Ramos (cell line): ENCODE data around the gene RPH3AL.
"Not testable (repeated sequence)": the region's sequence is repeated elsewhere in the genome, so short reads cannot be mapped to it uniquely, and the experiment has no call there.

Source experiments
- in situ Hi-C: fragments of 300-500 bp; cut with MboI; formaldehyde crosslinking; loops from one replicate; pipeline ENCODE4 v1.14.3; 2022; ENCODE audit warnings: low sequenced_read_pairs; ENCODE audit not compliant: unreplicated experiment

The RPH3AL gene

DNA sequence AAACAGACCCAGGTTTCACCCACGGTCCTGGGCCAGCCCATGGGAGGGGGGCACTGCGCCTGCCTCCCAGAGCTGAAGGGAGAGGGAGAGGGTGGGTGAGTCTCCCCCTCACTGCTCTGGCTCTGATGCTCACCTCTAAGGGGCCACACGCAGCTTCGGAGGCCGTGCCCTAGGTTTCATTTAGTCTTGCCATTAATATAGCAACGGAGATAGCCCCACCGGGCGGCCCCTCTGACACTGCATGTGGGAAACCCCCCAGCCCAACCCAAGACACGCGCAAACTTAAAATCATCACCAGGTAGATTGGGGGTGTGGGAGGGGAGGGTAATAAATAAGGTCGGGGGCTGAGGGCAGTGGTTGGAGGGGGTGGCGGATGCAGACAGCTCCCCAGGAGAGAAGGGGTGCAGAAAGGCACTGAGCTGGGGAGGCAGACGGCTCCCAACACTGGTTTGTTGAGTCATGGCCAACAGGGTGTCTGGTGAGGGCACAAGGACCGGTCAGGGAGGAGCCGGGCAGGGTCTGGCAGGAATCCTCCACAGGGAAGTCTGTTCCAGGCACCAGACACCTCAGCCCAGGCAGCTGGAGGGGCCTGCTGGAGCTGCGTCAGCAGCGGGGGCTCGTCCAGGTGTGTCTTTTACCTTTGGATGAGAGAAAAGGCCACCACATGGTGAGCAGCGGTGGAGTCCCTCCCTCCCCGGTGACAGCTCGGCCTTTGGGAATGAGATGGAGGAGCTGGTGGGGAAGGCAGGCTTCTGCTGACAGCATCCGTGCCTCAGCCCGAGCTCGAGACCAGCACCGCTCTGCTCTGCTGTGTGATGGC lies 139.1 kb downstream of the RPH3AL start:
- in situ Hi-C loops: no loop called here

DNA sequence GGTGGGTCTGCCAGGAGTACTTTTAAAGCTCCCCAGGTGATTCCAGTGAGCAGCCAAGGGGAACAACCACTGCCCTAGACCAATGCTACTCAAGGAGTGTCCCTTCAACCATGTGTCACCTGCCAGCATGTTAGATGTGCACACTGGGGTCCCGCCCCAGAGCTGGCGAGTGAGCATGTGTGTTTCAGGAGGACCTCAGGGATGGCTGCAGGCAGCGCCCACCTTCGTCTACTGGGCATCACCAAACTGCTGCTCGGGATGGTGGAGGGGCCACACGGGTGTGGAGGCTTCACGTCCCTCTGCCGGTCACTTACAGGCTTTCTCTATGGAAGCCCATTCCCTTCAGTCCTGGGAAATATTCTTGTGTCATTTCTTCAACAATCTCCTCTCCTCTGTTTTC lies 142.2 kb downstream of the RPH3AL start:
- in situ Hi-C loops: no loop called here

DNA sequence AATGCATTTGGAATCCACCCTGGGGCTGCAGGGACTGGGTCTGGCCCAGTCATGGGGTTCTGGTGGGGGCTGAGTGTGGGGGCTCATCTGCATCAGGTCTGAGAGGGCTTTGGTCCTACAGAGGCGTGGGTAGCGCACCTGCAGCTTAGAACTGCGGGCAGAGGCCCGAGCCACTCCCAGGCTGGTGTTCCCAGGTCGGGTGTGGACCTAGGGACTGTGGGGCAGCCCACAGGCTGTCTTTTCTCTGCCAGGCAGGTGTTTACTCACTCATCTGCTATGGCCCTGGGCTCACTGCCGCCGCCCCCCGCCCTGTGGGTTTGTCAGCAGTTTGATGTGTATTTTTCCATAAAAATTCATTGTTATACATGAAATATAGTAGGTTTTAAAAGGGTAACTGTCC lies 144.2 kb downstream of the RPH3AL start:
- in situ Hi-C loops: no loop called here

DNA sequence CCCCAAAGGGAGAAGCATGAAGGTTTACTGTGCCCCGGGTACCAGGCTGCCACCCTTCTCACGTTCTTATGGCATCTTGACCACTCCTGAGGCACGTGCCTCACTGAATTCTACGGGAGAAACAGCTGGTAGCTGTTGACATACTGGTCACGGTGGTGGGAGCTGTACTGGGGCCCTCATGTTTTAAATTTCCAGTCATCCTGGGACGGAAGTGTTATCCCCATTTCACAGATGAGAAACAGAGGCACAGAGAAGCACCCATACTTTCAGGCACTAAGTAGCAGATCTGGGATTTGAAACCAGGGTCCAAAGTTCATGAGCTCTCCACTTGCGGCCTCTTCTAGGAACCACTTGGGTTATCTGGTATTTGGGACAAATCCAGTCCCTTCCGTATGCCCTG lies 144.8 kb downstream of the RPH3AL start:
- in situ Hi-C loops: no loop called here

DNA sequence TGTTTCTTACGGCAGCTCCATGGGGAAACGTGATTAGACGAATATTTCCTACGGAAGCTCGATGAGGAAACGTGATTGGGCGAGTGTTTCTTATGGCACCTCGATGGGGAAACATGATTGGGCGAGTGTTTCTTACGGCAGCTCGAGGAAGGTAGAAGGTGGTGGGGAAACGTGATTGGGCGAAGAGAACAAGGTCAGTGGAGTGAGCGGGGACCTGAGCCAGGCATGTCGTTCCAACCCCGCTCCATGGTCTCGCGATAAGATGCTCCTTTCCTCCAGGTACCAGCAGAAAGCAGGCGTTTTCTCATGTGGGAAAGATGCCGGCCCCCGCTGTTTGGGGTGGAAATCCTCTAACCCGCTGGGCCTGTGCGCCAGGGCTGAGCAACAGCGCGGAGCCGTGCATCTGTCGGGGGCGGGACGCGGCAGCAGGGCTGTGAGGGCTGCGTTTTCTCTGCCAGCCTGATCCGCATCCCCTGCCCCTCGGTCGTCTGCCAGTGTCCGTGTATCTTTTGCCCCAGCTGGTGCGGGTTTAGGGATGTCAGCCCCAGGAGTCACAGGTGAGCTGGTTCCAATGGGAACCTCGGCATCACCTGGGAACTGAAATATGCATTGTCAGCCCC lies 145.6 kb downstream of the RPH3AL start:
- in situ Hi-C loops: no loop called here

DNA sequence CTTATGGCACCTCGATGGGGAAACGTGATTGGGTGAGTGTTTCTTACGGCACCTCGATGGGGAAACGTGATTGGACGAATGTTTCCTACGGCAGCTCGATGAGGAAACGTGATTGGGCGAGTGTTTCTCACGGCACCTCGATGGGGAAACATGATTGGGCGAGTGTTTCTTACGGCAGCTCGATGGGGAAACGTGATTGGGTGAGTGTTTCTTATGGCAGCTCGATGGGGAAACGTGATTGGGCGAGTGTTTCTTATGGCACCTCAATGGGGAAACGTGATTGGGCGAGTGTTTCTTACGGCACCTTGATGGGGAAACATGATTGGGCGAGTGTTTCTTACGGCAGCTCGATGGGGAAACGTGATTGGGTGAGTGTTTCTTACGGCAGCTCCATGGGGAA lies 146.1 kb downstream of the RPH3AL start:
- in situ Hi-C loops: not testable (repeated sequence)

DNA sequence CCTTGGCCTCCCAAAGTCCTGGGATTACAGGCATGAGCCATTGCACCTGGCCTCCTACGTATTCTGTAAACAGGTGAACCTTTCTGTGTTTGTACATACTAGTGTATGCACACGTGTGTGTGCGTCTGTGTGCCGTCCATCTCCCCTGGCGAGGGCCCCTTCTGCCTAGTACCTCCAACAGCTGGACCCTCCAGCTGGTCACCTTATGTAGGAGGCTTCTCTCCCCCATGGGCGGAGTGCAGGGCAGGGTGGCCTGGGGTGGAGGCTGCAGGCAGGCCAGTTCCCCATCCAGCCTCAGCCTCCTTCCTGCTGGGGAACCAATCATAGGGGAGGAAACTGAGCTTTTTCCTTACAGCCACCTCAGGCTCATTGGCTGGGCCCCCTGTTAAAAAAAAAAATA lies 146.8 kb downstream of the RPH3AL start:
- in situ Hi-C loops: no loop called here

DNA sequence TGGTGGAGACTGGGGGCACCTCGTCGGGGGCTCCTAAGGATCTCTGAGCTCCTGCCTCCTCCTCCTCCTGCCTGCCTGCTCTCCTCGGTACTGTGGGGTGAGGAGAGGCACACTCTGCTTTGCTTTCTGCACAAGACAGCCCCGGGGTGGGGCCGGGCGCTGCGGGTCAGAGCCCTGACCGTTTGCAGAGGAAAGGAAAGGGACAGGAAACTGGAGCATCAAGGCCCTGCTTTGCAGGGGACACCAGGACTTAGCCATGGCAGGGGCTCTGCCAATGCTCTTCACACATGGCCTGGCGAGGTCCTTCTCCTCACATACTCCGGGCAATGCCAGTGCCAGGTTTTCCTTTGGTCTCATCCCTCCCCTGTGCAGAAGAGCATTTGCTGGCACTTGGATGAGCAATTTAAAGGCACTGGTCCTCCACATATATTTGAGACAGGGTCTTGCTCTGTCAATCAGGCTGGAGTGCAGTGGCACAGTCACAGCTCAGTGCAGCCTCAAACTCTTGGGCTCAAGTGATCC lies 147.4 kb downstream of the RPH3AL start:
- in situ Hi-C loops: no loop called here

DNA sequence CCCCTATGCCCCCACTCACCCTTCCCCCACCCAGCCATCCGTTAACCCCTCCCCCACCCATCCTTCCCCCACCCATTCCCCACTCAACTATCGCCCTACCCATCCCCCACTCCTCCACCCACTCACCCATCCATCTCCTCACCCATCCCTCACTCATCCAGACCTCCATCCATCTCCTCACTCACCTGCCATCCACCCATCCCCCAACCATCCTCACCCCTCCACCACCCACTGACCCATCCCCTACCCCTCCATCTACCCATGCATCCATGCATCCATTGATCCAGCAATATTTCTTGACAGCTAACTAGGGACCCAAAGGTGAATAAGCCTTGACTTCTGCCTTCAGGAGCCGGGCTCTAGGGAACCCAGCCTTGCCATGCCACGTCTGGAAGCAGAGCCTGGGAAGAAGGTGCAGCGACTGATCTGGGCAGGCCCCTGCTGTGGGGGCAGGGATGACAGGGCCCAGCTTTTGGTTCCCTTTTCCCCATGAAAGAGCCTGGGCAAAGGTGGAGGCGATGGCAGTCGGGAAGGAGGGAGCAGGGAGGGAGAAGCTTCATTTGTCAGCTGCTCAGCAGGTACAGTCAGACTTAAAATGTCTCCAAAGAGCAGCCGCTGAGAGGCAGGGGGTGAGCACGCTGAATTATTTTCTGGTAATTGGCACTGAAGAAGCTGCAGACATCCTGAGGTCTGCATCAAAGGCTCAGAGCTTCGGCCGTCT lies 148.0 kb downstream of the RPH3AL start:
- in situ Hi-C loops: no loop called here

DNA sequence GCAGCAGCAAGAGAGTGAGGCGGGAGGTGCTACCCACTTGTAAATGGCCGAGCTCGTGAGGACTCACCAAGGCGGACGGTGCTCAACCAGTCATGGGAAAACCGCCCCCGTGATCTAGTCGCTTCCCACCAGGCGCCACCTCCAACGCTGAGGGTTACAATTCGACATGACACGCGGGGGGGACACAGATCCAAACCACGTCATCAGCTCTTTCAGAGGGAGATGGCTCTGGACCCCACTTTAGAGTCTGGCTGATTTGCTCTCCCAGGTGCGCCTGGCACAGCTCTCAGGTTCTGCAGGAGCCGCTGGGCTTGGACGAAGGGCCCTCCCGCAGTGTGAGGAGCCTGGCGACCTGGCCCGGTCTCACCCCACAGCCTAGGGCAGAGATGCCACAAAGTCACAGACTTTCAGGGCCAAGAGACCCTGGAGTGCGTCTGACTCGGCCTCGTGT lies 150.1 kb downstream of the RPH3AL start:
- in situ Hi-C loops: no loop called here

DNA sequence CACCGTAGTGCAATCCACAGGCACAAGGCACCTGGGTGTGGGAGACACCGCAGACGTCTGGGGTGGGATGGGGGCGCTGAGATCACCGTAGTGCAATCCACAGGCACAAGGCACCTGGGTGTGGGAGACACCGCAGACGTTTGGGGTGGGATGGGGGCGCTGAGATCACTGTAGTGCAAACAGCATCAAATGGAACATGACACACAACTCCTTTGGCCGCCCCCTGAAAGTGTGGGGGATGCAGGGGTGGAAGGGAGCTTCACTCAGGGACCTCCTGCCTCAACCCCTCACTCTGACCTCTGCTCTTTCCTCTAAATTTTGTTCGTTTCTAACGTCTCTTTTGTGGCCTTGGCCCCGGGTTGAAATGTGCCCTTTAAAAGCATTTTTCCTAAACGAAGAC lies 150.9 kb downstream of the RPH3AL start:
- in situ Hi-C loops: not testable (repeated sequence)

DNA sequence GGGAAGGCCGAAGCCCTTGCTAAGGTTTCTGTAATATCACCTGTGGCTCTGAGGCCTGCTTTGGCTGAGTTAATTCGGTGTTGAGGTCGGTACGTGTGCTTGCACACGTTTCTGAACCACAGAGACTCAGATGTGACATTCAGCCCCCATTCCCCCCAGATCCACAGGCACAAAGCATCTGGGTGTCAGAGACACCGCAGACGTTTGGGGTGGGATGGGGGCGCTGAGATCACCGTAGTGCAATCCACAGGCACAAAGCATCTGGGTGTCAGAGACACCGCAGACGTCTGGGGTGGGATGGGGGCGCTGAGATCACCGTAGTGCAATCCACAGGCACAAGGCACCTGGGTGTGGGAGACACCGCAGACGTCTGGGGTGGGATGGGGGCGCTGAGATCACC lies 151.3 kb downstream of the RPH3AL start:
- in situ Hi-C loops: not testable (repeated sequence)

DNA sequence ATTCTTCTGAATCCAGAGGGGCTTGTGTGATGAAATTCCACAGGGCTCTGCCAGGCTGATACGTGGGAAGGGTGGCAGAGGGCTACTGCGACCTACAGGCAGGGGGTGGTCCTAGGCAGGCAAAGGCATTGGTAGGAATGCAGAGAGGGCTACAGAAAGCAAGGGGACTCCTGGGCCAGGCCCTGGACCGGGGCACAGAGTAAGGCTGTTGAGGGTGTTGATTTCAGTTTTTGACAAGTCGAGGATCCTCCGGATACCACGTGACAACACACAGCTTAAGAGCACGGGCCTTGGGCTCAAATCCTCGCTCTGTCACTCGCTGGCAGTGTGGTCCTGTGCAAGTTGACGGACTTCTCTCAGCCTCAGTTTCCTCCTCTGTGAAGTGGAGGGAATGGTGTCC lies 152.0 kb downstream of the RPH3AL start:
- in situ Hi-C loops: no loop called here

DNA sequence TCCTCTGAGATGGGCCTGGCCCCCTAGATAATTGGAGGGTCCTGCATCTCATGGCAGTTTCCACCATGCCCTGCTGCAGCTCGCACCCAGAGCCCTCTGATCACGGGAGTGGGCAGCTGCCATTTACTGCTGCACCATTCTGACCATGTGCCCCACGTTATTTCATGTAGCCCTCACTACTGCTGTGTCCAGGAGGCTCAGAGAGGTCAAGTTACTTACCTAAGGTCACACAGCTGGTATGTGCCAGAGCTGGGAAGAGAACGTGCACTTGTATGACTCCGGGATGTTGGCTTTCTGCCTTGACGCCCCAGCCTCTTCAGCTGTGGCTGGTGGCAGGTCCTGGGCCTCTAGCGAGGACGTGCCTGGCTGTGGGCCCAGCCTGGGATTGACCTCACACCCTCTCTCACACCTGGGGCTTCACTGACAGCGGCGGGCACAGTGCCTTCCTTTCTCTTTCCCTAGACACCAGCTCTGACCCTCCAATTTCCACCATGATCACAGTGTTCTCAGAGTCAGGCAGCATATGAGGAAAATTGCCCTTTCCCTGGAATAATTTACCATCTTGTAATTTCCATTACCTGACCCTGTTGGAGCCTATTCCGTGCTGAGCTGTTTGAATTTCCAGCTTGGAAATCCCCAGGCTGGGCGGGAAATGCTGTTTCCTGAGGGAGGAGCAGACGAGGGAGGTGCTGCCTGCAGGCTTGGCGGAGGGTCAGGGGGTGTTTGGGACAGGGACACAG lies 152.6 kb downstream of the RPH3AL start:
- in situ Hi-C loops: no loop called here

DNA sequence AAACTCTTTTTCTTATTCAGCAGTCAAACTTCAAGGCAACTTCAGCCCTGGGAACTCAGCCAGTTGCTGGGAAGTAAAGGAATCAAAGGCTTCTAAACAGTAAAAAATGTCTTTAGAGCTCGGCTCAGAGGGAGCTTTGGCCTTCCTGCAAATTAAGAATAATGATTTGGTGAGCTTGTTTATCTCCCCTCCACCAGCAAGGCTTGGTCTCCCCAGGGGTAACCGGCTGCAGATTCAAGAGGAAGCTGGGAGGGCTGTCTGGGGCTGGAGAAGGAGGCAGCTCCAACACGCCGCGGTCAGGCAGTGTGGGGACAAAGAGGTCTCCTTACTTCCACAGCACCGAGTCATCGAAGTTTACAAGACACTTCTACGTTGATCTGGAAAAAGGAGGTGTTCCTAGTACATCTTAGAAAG lies 153.4 kb downstream of the RPH3AL start:
- in situ Hi-C loops: no loop called here

DNA sequence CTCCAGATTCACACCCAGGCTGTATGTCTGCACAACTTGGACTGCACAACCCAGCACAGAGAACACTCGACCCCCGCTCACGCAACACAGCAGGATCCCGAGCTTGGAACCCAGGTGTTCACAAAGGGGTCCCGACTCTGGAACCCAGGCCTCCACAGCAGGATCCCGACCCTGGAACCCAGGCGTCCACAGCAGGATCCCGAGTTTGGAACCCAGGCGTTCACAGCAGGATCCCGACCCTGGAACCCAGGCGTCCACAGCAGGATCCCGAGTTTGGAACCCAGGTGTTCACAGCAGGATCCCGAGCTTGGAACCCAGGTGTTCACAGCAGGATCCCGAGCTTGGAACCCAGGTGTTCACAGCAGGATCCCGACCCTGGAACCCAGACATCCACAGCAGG lies 154.4 kb downstream of the RPH3AL start:
- in situ Hi-C loops: not testable (repeated sequence)

DNA sequence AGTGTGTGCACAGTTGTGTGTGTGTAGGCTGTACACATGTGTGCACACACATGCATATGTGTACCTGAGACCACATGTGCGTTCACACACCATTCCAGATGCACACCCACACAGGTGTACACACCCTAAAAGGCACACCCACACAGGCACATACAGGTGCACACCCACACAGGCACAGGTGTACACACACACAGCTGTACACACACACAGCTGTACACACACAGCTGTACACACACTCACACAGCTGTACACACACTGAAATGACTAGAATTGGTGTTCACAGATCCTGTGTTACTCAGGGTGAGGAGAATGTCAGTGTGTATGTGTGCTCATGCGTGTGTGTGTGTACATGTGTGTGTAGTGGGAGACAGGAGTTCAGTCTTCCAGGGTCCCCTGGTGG lies 155.3 kb downstream of the RPH3AL start:
- in situ Hi-C loops: no loop called here

DNA sequence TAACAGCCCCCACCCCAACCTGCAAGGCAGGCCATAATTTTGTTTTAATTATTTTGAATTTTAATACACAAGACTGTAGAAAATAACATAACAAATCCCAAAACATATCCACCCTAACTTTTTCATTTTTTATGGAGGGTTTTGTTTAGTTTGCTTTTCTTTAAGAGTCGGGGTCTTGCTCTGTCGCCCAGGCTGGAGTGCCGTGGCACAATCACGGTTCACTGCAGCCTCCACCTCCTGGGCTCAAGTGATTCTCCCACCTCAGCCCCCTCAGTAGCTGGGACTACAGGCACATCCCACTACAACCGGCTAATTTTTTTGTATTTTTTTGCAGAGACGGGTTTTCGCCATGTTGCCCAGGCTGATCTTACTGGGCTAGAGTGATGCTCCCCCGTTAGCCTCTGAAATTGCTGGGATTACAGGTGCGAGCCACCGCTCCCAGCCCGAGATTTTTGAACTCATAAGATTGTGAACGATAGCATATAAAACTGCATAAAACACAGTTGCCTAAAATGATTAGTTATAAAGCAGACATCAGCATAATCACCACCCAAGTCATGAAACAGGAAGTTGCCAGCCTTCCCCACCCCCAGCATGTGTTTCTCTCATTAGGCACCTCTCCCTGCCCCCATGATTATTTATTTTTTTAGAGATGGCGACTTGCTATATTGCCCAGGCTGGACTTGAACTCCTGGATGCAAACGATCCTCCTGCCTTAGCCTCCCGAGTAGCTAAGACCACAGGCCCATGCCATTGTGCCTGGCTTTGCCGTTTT lies 157.6 kb downstream of the RPH3AL start:
- in situ Hi-C loops: no loop called here
